ENCODE measurements around the gene LITAFD.

LITAFD gene

GRCh38 chr16:8858994-8859912, 22.9 kb upstream of the LITAFD start:
- TF ChIP-seq, protein P1, sequence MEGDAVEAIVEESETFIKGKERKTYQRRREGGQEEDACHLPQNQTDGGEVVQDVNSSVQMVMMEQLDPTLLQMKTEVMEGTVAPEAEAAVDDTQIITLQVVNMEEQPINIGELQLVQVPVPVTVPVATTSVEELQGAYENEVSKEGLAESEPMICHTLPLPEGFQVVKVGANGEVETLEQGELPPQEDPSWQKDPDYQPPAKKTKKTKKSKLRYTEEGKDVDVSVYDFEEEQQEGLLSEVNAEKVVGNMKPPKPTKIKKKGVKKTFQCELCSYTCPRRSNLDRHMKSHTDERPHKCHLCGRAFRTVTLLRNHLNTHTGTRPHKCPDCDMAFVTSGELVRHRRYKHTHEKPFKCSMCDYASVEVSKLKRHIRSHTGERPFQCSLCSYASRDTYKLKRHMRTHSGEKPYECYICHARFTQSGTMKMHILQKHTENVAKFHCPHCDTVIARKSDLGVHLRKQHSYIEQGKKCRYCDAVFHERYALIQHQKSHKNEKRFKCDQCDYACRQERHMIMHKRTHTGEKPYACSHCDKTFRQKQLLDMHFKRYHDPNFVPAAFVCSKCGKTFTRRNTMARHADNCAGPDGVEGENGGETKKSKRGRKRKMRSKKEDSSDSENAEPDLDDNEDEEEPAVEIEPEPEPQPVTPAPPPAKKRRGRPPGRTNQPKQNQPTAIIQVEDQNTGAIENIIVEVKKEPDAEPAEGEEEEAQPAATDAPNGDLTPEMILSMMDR (IDR thresholded peaks at IDR 0.05; ENCODE audit: insufficient read depth, low read depth, low read length, missing control alignments), result no peak
- H3K4me3 ChIP-seq (ENCODE audit: low read length), result no peak overlapping the region
- no peak for DNase-seq (ENCODE audit: low read depth)

DNA sequence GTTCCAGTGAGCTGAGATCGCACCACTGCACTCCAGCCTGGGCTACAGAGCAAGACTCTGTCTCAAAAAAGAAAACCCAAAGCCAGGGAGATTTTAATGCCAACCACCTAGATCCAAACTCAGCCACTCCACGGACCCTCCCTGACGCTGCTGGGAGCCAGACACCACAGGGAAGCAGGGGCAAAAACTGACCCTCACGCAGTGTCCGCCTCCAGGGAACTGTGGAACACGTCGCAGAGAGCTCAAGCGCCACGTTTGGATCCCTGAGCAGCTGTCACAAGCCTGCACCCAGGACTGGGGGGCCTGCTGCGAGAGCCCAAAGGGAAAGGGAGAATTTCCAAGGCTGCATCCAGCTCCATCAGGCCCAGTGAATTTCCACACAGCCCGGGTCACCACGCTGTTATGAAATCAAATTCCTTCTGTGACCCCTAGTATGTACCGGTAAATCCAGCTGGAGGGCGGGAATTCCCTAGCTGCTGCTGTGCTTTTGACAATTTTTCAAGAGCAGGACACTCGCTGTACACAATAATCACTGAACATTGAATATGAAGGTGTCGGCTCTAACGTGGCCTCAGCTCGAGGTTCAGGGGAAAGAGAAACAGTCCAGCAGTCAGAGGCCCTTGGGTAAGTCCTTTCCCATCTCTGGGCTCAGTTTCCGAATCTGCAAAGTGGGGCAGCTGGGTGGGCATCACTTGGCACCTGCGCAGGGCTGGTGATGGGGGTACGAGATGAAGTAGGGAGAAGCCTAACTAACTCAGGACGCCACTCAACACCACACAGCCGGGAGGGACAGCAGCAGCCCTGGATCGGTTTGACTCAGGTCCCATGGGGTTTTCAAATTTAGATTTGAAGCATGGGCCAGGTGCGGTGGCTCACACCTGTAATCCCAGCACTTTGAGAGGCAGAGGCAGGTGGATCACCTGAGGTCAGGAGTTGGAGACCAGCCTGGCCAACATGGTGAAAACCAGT, 22.0 kb upstream of the LITAFD start:
- peak; percentile 45 for DNase-seq (ENCODE audit: low read depth)
- no peak overlapping the region for H3K4me3 ChIP-seq (ENCODE audit: low read length)

DNA sequence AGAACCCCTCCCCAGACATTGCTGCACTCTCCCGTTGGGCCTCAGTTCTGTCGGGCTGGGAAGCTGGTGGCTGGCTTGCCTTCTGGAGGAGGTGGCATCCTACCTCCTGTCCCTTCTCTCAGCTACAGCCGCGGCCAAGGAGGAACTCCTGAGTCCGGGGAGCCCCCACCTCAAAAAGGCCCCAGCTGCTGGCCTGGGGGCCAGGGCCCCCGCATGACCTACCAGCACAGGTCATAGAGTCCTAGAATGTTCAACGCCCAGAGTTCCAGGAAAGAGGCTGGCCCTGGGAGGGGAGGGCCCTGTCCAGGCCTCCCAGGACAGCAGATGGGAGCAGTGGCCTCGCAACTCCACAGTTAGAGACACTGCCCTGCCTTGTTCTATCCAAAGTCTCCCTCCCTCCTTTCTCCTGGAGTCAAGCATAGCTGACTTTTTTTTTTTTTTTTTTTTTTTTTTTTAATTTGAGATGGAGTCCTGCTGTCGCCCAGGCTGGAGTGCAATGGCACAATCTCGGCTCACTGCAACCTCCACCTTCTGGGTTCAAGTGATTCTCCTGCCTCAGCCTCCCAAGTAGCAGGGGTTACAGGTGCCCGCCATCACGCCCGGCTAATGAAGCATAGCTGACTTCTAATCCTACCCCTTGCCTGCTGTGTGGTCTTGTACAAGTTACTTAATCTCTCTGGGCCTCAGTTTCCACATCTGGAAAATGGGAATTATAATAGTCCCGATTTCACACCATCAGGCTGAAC, 20.4 kb upstream of the LITAFD start:
- H3K4me3 ChIP-seq (ENCODE audit: low read length), result no peak overlapping the region
- TF ChIP-seq, protein P1 (IDR thresholded peaks at IDR 0.05; ENCODE audit: insufficient read depth, low read depth, low read length, missing control alignments), result no peak
- DNase-seq (ENCODE audit: low read depth), result no peak

More for the DNA sequence above, 22.0 kb upstream of the LITAFD start:
- TF ChIP-seq, protein P1 (IDR thresholded peaks at IDR 0.05; ENCODE audit: insufficient read depth, low read depth, low read length, missing control alignments), result no peak

DNA sequence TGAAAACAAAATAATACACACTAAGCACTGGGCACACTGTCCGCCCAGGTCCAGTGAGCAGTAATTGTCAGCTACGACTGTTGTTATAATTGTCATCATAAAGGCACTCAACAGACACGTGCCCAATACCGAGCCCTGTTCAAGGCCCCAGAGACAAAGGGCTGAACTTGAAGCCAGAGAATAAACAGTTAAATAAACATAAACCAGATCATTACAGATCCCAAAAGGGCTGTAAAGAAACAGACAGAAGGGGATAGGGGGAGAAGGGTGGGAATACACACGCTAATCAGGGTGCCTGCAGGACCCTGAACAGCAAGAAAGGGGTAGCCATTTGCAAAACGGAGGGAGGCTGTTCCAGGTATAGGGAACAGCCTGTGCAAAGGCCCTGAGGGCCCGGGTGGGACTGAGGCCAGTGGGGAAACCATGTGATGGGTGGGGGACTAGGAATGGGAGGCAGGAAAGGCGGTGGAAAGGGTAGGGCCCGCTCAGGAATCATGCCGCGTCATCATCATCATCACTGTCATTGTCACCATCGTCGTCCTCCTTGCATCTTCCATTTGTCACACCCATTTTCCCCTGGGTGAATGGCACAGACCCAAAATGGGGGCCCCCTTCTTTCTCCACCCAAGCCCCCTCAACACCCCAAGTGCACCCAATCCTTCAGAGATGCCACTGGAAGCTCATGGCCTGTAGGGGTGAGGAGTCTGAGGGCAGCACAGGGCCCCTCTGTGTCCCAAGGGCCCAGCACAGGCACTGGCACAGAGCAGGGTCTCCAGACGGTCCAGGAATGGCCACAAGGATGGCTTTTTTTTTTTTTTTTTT, 19.6 kb upstream of the LITAFD start:
- no peak for DNase-seq (ENCODE audit: low read depth)
- no peak overlapping the region for H3K4me3 ChIP-seq (ENCODE audit: low read length)
- TF ChIP-seq, protein P1 (IDR thresholded peaks at IDR 0.05; ENCODE audit: insufficient read depth, low read depth, low read length, missing control alignments), result no peak

DNA sequence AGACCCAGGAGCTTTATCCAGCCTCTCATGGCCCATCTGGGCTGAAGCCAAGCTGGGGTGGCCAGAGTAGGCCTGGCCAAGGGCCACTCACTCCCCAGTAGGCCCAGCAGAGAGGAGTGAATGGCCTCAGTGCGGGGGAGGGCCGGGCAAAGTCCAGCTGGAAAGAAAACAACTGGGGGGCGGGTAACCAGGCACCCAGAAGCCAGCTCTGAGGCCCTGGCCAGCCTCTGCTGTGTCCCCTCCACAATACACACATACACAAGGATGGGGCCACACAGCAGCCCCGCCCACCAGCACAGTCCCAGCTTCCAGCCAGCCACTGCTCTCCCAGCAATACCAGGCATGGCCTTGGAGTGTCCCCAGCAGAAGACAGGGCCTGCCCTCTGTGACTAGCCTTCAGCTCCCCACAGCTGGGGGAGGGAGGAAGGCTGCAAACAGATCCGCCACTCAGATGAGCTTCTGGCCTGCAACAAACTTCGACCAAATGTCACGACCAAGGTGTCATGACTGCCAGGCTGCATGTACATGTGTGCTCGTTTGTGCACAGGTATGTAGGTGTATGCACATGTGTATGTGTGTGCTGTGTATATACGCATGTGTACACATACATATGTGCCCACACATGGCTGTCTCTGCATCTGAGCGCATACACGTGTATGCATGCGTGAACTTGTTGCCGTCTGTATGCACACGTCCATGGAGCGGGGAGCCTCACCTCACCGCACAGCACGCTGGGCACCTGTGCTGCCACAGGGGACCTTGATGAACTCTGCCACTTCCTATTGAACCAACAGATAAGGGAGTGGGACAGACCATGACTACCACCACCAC, 18.3 kb upstream of the LITAFD start:
- TF ChIP-seq, protein P1 (IDR thresholded peaks at IDR 0.05; ENCODE audit: insufficient read depth, low read depth, low read length, missing control alignments), result no peak
- no peak overlapping the region for H3K4me3 ChIP-seq (ENCODE audit: low read length)
- DNase-seq (ENCODE audit: low read depth), result peak; percentile 66

Data from epithelial cell of esophagus (primary cell).